DOHH2 (cell line): ENCODE measurements around the gene CYP26A1.

Experiments
- H3F3A ChIP-seq: fragments of 200-600 bp; sonication (generic), shearing (Covaris generic); 2 replicates; pipeline ENCODE4 v1.6.0; 2016; ENCODE audit warnings: antibody characterized with exemption, mild to moderate bottlenecking; ENCODE audit not compliant: control insufficient read depth, insufficient read depth
- H3K27ac ChIP-seq: fragments of 200-600 bp; sonication (generic); 2 replicates; pipeline ENCODE4 v1.5.1; 2014; ENCODE audit warnings: low read depth, mild to moderate bottlenecking, low read length, moderate library complexity
- H3K27me3 ChIP-seq: fragments of 200-600 bp; sonication (generic); 2 replicates; pipeline ENCODE4 v1.6.1; 2014; ENCODE audit warnings: mild to moderate bottlenecking, low read length, mixed read lengths; ENCODE audit not compliant: control insufficient read depth
- H3K36me3 ChIP-seq: fragments of 200-600 bp; sonication (generic); 2 replicates; pipeline ENCODE4 v1.6.1; 2014; ENCODE audit warnings: mild to moderate bottlenecking, low read length, moderate library complexity, mixed read lengths; ENCODE audit not compliant: control insufficient read depth
- H3K4me1 ChIP-seq: fragments of 200-600 bp; sonication (generic); 2 replicates; pipeline ENCODE4 v1.6.1; 2014; ENCODE audit warnings: mild to moderate bottlenecking, low read length, mixed read lengths; ENCODE audit not compliant: control insufficient read depth
- H3K4me2 ChIP-seq: fragments of 200-600 bp; sonication (generic); 2 replicates; pipeline ENCODE4 v1.6.0; 2014; ENCODE audit warnings: mild to moderate bottlenecking, low read length, moderate library complexity
- H3K4me3 ChIP-seq: fragments of 200-600 bp; sonication (generic); 2 replicates; pipeline ENCODE4 v1.5.1; 2014; ENCODE audit warnings: mild to moderate bottlenecking, low read length, mixed read lengths
- H3K79me2 ChIP-seq: fragments of 200-600 bp; sonication (generic); 2 replicates; pipeline ENCODE4 v1.6.1; 2014; ENCODE audit warnings: mild to moderate bottlenecking, low read length, mixed read lengths; ENCODE audit not compliant: control insufficient read depth
- H3K9me2 ChIP-seq: fragments of 200-600 bp; sonication (generic); replicated peaks from 2 replicates; pipeline ENCODE4 v1.6.1; 2014; ENCODE audit warnings: mild to moderate bottlenecking, low read length, mixed read lengths; ENCODE audit not compliant: control insufficient read depth
- H3K9me3 ChIP-seq: fragments of 200-600 bp; sonication (generic); 2 replicates; pipeline ENCODE4 v1.6.1; 2014; ENCODE audit warnings: antibody characterized with exemption, low read length, mixed read lengths; ENCODE audit not compliant: control insufficient read depth, insufficient read depth
- H4K20me1 ChIP-seq: fragments of 200-600 bp; sonication (generic); 2 replicates; pipeline ENCODE4 v1.6.0; 2014; ENCODE audit warnings: low read depth, mild to moderate bottlenecking, antibody characterized with exemption, low read length, moderate library complexity; ENCODE audit not compliant: control insufficient read depth, insufficient read depth
- CTCF ChIP-seq: fragments of 200-600 bp; sonication (generic); IDR thresholded peaks from one replicate; pipeline ENCODE4 v1.5.1; 2014; ENCODE audit warnings: antibody characterized with exemption, mild to moderate bottlenecking, low read depth, low read length; ENCODE audit not compliant: poor library complexity, severe bottlenecking
- EZH2phosphoT487 ChIP-seq: fragments of 200-600 bp; sonication (generic); IDR thresholded peaks from 2 replicates; pipeline ENCODE4 v1.6.1; 2017; ENCODE audit warnings: borderline replicate concordance, mild to moderate bottlenecking, antibody characterized with exemption, low read length, moderate library complexity, mixed read lengths

CYP26A1 gene

GRCh38 chr10:93121311-93121710 is 47.6 kb downstream of the CYP26A1 start:
- no peak for TF ChIP-seq EZH2phosphoT487
- no peak for TF ChIP-seq CTCF
- Histone ChIP-seq H3K4me1 (peaks cover 47% of the 10 kb centered on the region), H3K36me3 (no peaks in the 10 kb centered on the region), H3K27me3 (no peaks in the 10 kb centered on the region), H3K27ac (no peak overlapping the region), H3K4me3 (no peak overlapping the region), H3K4me2 (no peak overlapping the region), H3F3A (peaks cover 11% of the 10 kb centered on the region), H3K9me3 (peaks cover 10% of the 10 kb centered on the region), H3K9me2 (no peaks in the 10 kb centered on the region), H3K79me2 (no peaks in the 10 kb centered on the region), H4K20me1 (no peaks in the 10 kb centered on the region)

- H3K36me3 ChIP-seq: no peaks in the 10 kb centered on the region
- H3K79me2 ChIP-seq: no peaks in the 10 kb centered on the region
- H3K9me2 ChIP-seq: no peaks in the 10 kb centered on the region
- H3K4me1 ChIP-seq: peaks cover 44% of the 10 kb centered on the region
- peaks cover 20% of the 10 kb centered on the region for H3K9me3 ChIP-seq
- no peaks in the 10 kb centered on the region for H3K27me3 ChIP-seq
- no peaks in the 10 kb centered on the region for H4K20me1 ChIP-seq
- peak overlapping the region; percentile 29 for H3K4me3 ChIP-seq
- peaks cover 11% of the 10 kb centered on the region for H3F3A ChIP-seq
- no peak for TF ChIP-seq CTCF
- TF ChIP-seq EZH2phosphoT487: no peak
- peak overlapping the region; percentile 72 for H3K27ac ChIP-seq
- H3K4me2 ChIP-seq: peak overlapping the region; percentile 55
These were observed 50.1 kb downstream of the CYP26A1 start for GRCh38 chr10:93123766-93124165.

- TF ChIP-seq CTCF (no peak), EZH2phosphoT487 (no peak)
- peaks cover 39% of the 10 kb centered on the region for H3K4me1 ChIP-seq
- peak overlapping the region; percentile 29 for H3K4me3 ChIP-seq
- peak overlapping the region; percentile 55 for H3K4me2 ChIP-seq
- H4K20me1 ChIP-seq: no peaks in the 10 kb centered on the region
- peak overlapping the region; percentile 72 for H3K27ac ChIP-seq
- H3K27me3 ChIP-seq: no peaks in the 10 kb centered on the region
- no peaks in the 10 kb centered on the region for H3K9me2 ChIP-seq
- peaks cover 20% of the 10 kb centered on the region for H3K9me3 ChIP-seq
- H3K36me3 ChIP-seq: no peaks in the 10 kb centered on the region
- no peaks in the 10 kb centered on the region for H3K79me2 ChIP-seq
- peaks cover 11% of the 10 kb centered on the region for H3F3A ChIP-seq
These were observed 51.1 kb downstream of the CYP26A1 start for GRCh38 chr10:93124580-93125318.

- Histone ChIP-seq H3K79me2 (no peaks in the 10 kb centered on the region), H3K27ac (no peak overlapping the region), H3F3A (peaks cover 11% of the 10 kb centered on the region), H3K4me3 (no peak overlapping the region), H3K4me2 (no peak overlapping the region), H3K4me1 (peaks cover 39% of the 10 kb centered on the region), H4K20me1 (no peaks in the 10 kb centered on the region), H3K27me3 (no peaks in the 10 kb centered on the region), H3K9me3 (peaks cover 20% of the 10 kb centered on the region), H3K9me2 (no peaks in the 10 kb centered on the region), H3K36me3 (no peaks in the 10 kb centered on the region)
- TF ChIP-seq CTCF (no peak), EZH2phosphoT487 (no peak)
These were observed 52.3 kb downstream of the CYP26A1 start for GRCh38 chr10:93125966-93126365.
